NCI-H1694 (cell line): Measurements from ENCODE around the gene MACO1.

Source experiments
- DNase-seq: peaks from one replicate; lab custom pipeline; 2025; lab: John Stamatoyannopoulos, UW

The MACO1 gene

GRCh38 chr1:25543425-25544242, 112.9 kb downstream of the MACO1 start, which contains the start of gene LDLRAP1:
TSS of gene LDLRAP1 (plus strand) at chr1:25543606. CDS start at chr1:25543699, 93 bp downstream.
- no peak for DNase-seq

- no peak for DNase-seq
Observed at GRCh38 chr1:25544243-25544764, 113.6 kb downstream of the MACO1 start.

DNA sequence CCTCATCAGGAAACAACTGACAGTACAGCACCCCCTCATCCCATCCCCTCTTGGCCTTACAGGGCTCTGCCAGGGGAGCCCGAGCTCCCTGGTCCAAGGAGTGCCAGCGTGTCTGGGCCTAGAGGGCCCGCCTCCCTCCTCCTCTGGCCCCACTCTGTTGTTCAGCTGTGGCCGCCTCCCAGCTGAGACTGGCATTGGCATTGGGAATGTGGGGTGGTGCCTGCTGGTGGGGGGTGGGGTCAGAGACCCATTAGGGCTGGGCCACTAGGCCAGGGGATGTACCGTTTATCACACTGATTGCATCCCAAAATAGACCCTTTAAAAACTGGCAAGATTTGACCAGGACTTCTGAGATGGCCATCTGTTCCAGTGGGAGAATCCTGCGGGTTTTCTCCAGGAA, 114.1 kb downstream of the MACO1 start:
- DNase-seq = no peak

GRCh38 chr1:25545767-25546166, 115.1 kb downstream of the MACO1 start:
- no peak for DNase-seq

DNA sequence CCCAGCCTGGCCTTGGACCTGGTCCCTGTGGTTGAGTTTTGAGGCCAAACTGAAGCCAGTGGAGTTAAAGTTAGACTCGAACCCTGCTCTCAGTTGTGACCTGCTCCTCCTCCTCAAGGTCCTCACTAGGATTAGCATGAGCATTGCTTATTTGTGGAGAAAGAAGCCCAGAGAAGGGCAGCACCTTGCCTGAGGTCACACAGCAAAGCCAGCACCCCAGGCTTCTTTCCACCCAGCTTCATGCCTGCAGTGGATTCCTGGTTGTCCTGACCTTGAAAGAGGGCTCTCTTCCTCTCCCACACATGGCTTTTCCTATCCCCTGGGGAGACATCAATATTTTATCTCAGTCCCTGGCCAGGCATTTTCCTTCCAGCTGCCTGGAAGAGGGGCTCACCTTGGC, 115.5 kb downstream of the MACO1 start:
- DNase-seq = no peak

DNA sequence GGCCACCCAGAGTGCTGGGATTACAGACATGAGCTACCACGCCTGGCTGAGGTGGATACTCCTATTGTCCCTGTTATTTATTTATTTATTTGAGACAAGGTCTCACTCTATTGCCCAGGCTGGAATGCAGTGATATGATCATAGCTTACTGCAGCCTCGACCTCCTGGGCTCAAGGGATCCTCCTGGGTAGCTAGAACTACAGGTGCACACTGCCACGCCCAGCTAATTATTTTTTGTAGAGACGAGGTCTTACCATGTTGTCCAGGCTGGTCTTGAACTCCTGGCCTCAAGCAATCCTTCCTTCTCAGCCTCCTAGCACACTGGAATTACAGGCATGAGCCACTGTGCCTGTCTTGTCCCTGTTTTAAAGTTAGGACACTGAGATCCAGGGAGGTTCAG, 117.9 kb downstream of the MACO1 start:
- no peak for DNase-seq

- DNase-seq = no peak
Observed at GRCh38 chr1:25549273-25550154, 118.8 kb downstream of the MACO1 start.
